Breast epithelium (tissue), 3 donors: ENCODE data around the gene VLDLR.

Experiments used
- POLR2A ChIP-seq: fragments of 450-650 bp; IDR thresholded peaks from one replicate; pipeline ENCODE4 v1.6.1; 2016; ENCODE audit warnings: antibody characterized with exemption, mild to moderate bottlenecking, moderate library complexity
- TF ChIP-seq, protein P1 (sequence below), 3 donors: fragments of 450-650 bp; IDR thresholded peaks; one replicate each; pipeline ENCODE4 v1.5.1; 2016 to 2017; ENCODE audit warnings: antibody characterized with exemption in 3 of 3, mild to moderate bottlenecking in 3 of 3, moderate library complexity in 3 of 3

DNA sequence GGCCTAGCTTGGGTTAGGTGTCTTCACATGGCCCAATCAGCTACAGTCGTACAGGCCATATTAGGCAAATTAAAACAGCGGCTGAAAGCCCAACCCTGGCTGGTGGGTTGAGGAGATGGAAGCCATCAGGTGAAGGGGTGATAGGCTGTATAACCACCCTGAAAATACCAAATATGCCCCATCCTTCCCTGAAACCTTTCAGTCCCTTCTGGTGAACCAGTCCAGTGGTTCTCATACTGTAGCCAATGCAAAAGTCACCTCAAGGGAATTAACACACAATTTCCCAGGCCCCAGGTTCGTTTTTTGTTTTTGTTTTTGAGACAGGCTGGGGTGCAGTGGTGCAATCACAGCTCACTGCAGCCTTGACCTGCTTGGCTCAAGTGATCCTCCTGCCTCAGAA is 75.9 kb downstream of the VLDLR start:
- TF ChIP-seq, protein P1, sequence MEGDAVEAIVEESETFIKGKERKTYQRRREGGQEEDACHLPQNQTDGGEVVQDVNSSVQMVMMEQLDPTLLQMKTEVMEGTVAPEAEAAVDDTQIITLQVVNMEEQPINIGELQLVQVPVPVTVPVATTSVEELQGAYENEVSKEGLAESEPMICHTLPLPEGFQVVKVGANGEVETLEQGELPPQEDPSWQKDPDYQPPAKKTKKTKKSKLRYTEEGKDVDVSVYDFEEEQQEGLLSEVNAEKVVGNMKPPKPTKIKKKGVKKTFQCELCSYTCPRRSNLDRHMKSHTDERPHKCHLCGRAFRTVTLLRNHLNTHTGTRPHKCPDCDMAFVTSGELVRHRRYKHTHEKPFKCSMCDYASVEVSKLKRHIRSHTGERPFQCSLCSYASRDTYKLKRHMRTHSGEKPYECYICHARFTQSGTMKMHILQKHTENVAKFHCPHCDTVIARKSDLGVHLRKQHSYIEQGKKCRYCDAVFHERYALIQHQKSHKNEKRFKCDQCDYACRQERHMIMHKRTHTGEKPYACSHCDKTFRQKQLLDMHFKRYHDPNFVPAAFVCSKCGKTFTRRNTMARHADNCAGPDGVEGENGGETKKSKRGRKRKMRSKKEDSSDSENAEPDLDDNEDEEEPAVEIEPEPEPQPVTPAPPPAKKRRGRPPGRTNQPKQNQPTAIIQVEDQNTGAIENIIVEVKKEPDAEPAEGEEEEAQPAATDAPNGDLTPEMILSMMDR (IDR thresholded peaks at IDR 0.05), result no peak
- no peak for TF ChIP-seq POLR2A
